ENCODE data around the gene TMEM218.

DNA sequence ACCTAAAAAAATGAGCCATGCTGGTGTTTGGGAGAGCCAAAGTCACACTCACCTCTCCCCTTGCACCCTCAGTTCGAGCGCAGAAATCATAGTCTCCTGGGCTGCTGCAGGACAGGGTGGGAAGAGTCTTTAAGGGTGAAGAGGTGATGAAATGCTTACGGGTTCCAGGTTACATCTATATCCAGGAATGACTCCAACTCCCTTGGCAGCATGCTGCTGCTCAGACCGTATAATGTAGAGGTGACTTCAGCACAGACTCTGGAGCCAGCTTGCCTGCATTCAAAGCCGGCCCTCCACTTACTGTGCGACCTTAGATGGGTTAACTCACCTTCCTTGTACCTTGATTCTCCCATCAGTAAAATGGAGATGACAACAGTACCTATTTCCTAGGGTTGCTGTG lies 35.9 kb upstream of the TMEM218 start:
- TF ChIP-seq, protein P1, sequence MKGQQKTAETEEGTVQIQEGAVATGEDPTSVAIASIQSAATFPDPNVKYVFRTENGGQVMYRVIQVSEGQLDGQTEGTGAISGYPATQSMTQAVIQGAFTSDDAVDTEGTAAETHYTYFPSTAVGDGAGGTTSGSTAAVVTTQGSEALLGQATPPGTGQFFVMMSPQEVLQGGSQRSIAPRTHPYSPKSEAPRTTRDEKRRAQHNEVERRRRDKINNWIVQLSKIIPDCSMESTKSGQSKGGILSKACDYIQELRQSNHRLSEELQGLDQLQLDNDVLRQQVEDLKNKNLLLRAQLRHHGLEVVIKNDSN (IDR thresholded peaks at IDR 0.05), result no peak
- no peak for TF ChIP-seq RAD21 (IDR thresholded peaks at IDR 0.05; ENCODE audit: low read depth)
